ENCODE measurements around the gene CT47A7.
"Not testable (repeated sequence)": the region's sequence is repeated elsewhere in the genome, so short reads cannot be mapped to it uniquely, and the experiment has no call there.

CT47A7 gene

GRCh38 chrX:120956500-120956899 is at the start of gene CT47A7:
Gene CT47A7 (minus strand): TSS chrX:120956600. CDS start chrX:120956345, 255 bp downstream.
- DNase-seq: not testable (repeated sequence)

DNA sequence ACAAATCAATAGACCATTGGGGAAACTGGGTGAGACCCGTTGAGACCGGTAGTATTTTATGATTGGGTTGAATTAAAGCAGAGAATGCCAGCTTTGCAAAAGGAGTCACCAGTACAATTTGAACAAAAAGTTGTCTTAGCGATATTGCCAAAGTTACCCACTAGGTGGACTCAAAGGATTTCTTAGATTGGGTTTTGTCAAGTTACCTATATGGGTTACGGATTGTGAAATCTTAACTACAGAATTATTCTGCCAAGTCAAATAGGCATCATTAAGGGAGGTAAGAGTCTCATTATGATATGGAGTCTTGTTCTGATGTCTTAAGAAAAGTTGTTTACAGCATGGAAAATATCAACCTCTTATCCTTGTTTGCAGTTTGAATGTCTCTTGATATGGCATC is 44.2 kb upstream of the CT47A7 start:
- no peak for DNase-seq

DNA sequence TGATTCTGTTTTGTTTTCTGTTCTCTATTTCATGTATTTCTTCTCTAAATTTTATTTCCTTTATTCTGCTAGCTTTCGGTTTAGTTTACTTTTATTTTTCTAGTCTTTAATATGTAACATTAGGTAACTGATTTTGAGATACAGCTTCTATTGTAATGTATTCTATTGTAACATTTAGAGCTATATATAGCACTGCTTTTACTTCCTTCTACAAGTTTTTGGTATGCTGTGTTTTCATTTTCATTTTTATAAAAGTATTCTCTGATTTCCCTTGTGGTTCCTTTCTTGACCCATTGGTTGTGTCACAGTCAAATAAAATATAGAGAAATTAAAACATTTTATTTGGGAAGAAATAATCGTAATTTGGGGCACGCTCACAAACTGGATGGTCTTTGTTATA is 43.0 kb upstream of the CT47A7 start:
- DNase-seq: no peak

- DNase-seq: not testable (repeated sequence)
Observed at GRCh38 chrX:120985660-120986059, 29.3 kb upstream of the CT47A7 start, which contains the start of gene CT47A1. Gene CT47A1 (minus strand): TSS chrX:120985760. CDS start chrX:120985529, 231 bp downstream.
